HEK293 (cell line): ENCODE measurements around the gene COQ8B.

Experiments used
- BCL11A ChIP-seq: fragments of 450-650 bp; formaldehyde crosslinking; IDR thresholded peaks from 2 replicates; pipeline ENCODE4 v1.5.1; 2016; ENCODE audit warnings: low read depth, missing biosample characterization, missing genetic modification characterization
- GLI4 ChIP-seq: fragments of 450-650 bp; formaldehyde crosslinking; IDR thresholded peaks from 2 replicates; pipeline ENCODE4 v1.5.1; 2016; ENCODE audit warnings: missing biosample characterization, missing genetic modification characterization
- PRDM4 ChIP-seq: fragments of 450-650 bp; formaldehyde crosslinking; IDR thresholded peaks from 2 replicates; pipeline ENCODE4 v1.5.1; 2017; ENCODE audit warnings: missing biosample characterization, missing genetic modification characterization
- RBAK ChIP-seq: fragments of 450-650 bp; formaldehyde crosslinking; IDR thresholded peaks from 2 replicates; pipeline ENCODE4 v1.5.1; 2016; ENCODE audit warnings: missing biosample characterization, missing genetic modification characterization
- REPIN1 ChIP-seq: fragments of 450-650 bp; formaldehyde crosslinking; IDR thresholded peaks from 2 replicates; pipeline ENCODE4 v1.5.1; 2017; ENCODE audit warnings: missing biosample characterization, missing genetic modification characterization, low read depth
- SALL2 ChIP-seq: fragments of 450-650 bp; formaldehyde crosslinking; IDR thresholded peaks from 2 replicates; pipeline ENCODE4 v1.5.0; 2017; ENCODE audit warnings: missing biosample characterization, mild to moderate bottlenecking, missing genetic modification characterization, borderline replicate concordance
- SCRT2 ChIP-seq: fragments of 450-650 bp; formaldehyde crosslinking; IDR thresholded peaks from 2 replicates; pipeline ENCODE4 v1.5.1; 2016; ENCODE audit warnings: missing biosample characterization, missing genetic modification characterization
- TCF7L2 ChIP-seq: IDR thresholded peaks from 2 replicates; pipeline ENCODE4 v1.6.1; 2011; ENCODE audit warnings: low read depth, mild to moderate bottlenecking, inconsistent platforms, low read length, moderate library complexity, borderline replicate concordance
- ZBTB1 ChIP-seq: fragments of 450-650 bp; formaldehyde crosslinking; IDR thresholded peaks from 2 replicates; pipeline ENCODE4 v1.5.1; 2016; ENCODE audit warnings: missing biosample characterization, missing genetic modification characterization
- ZBTB11 ChIP-seq: fragments of 450-650 bp; formaldehyde crosslinking; conservative IDR thresholded peaks from 2 replicates; pipeline ENCODE4 v1.5.1; 2016; ENCODE audit warnings: low read depth, missing biosample characterization, missing genetic modification characterization
- ZBTB17 ChIP-seq: fragments of 450-650 bp; formaldehyde crosslinking; IDR thresholded peaks from 2 replicates; pipeline ENCODE4 v1.5.1; 2016; ENCODE audit warnings: missing biosample characterization, missing genetic modification characterization
- ZBTB44 ChIP-seq: fragments of 450-650 bp; IDR thresholded peaks from 2 replicates; pipeline ENCODE4 v1.5.1; 2018; ENCODE audit warnings: missing biosample characterization, mild to moderate bottlenecking, missing genetic modification characterization
- ZNF132 ChIP-seq: fragments of 450-650 bp; formaldehyde crosslinking; IDR thresholded peaks from 2 replicates; pipeline ENCODE4 v1.5.1; 2017; ENCODE audit warnings: missing biosample characterization, missing genetic modification characterization, borderline replicate concordance
- ZNF18 ChIP-seq: fragments of 450-650 bp; formaldehyde crosslinking; IDR thresholded peaks from 2 replicates; pipeline ENCODE4 v1.5.1; 2016; ENCODE audit warnings: missing biosample characterization, missing genetic modification characterization
- ZNF239 ChIP-seq: fragments of 450-650 bp; formaldehyde crosslinking; IDR thresholded peaks from 2 replicates; pipeline ENCODE4 v1.5.1; 2016; ENCODE audit warnings: missing biosample characterization, missing genetic modification characterization
- ZNF324 ChIP-seq: fragments of 450-650 bp; formaldehyde crosslinking; IDR thresholded peaks from 2 replicates; pipeline ENCODE4 v1.5.1; 2016; ENCODE audit warnings: missing biosample characterization, missing genetic modification characterization
- ZNF362 ChIP-seq: fragments of 450-650 bp; formaldehyde crosslinking; IDR thresholded peaks from 2 replicates; pipeline ENCODE4 v1.5.1; 2016; ENCODE audit warnings: missing biosample characterization, missing genetic modification characterization
- ZNF398 ChIP-seq: fragments of 450-650 bp; formaldehyde crosslinking; IDR thresholded peaks from 2 replicates; pipeline ENCODE4 v1.5.1; 2017; ENCODE audit warnings: missing biosample characterization, missing genetic modification characterization
- ZNF473 ChIP-seq: fragments of 450-650 bp; formaldehyde crosslinking; IDR thresholded peaks from 2 replicates; pipeline ENCODE4 v1.5.1; 2017; ENCODE audit warnings: missing biosample characterization, missing genetic modification characterization
- ZNF488 ChIP-seq: fragments of 450-650 bp; formaldehyde crosslinking; IDR thresholded peaks from 2 replicates; pipeline ENCODE4 v1.5.1; 2016; ENCODE audit warnings: missing biosample characterization, missing genetic modification characterization
- ZNF501 ChIP-seq: fragments of 450-650 bp; formaldehyde crosslinking; IDR thresholded peaks from 2 replicates; pipeline ENCODE4 v1.5.1; 2016; ENCODE audit warnings: missing biosample characterization, missing genetic modification characterization
- ZNF843 ChIP-seq: fragments of 450-650 bp; formaldehyde crosslinking; IDR thresholded peaks from 2 replicates; pipeline ENCODE4 v1.5.1; 2016; ENCODE audit warnings: missing biosample characterization, missing genetic modification characterization
- ZSCAN5A ChIP-seq: fragments of 450-650 bp; formaldehyde crosslinking; IDR thresholded peaks from 2 replicates; pipeline ENCODE4 v1.5.1; 2016; ENCODE audit warnings: missing biosample characterization, missing genetic modification characterization

COQ8B gene

GRCh38 chr19:40662925-40663694, 53.6 kb downstream of the COQ8B start (continued):
- TF ChIP-seq SALL2 (tag by site-specific recombination) (no peak), ZBTB1 (peak; percentile 70; the same call in 1 of the 2 replicates), SCRT2 (tag by site-specific recombination) (peak; percentile 100), ZNF18 (tag by site-specific recombination) (0 out of 2 replicates have a peak, but pooled peaks have one; percentile 33), ZBTB44 (tag by site-specific recombination) (peak; percentile 8; the same call in 1 of the 2 replicates), ZNF488 (no peak), BCL11A (tag by site-specific recombination) (peak; percentile 71; the same call in 1 of the 2 replicates), ZNF239 (tag by site-specific recombination) (peak; percentile 58; the same call in 1 of the 2 replicates), REPIN1 (tag by site-specific recombination) (peak; percentile 78), ZNF501 (tag by site-specific recombination) (peak; percentile 97), ZBTB11 (peak; percentile 56; the same call in 1 of the 2 replicates), ZNF398 (tag by site-specific recombination) (peak; percentile 64), ZNF132 (tag by site-specific recombination) (no peak), ZNF473 (no peak), ZNF843 (tag by site-specific recombination) (peak; percentile 65), ZBTB17 (tag by site-specific recombination) (peak; percentile 95; the same call in 1 of the 2 replicates), ZNF362 (tag by site-specific recombination) (peak; percentile 61; the same call in 1 of the 2 replicates), ZNF324 (tag by site-specific recombination) (no peak; the same call in 1 of the 2 replicates), PRDM4 (peak; percentile 7; the same call in 1 of the 2 replicates), TCF7L2 (no peak), RBAK (tag by site-specific recombination) (no peak; the same call in 1 of the 2 replicates), GLI4 (tag by site-specific recombination) (no peak), ZSCAN5A (tag by site-specific recombination) (peak; percentile 91; the same call in 1 of the 2 replicates)
